Measurements from ENCODE around the gene OR6X1. TPM values are rescaled to one million over a fixed set of nuclear protein-coding genes. Genes with fewer than 3 reads are reported as not detected.

OR6X1 gene
- total and polyA plus RNA-seq, 9 of the 15 experiments (the other 6 are each of a cell fraction or from before 2014, with no cell fraction given): not detected

DNA sequence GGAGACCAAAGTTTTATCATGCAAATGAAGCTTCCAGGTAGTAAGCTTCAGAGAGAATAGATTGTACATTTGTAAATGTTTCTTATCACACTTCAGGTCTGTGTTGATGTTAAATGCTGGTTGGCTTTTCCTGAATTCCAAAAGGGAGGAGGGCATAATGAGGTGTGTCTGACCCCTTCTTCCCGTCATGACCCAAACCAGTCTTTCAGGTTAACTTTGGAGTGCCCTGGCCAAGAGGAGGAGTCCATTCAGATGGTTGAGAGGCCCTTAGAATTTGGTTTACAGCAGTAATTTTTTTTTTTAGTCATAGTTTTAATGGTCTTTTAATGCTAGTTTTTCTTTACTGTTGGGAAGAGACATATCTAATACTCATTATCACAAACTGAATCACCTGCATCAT lies 2.5 kb downstream of the OR6X1 start (continued):
- TF ChIP-seq, protein P1, sequence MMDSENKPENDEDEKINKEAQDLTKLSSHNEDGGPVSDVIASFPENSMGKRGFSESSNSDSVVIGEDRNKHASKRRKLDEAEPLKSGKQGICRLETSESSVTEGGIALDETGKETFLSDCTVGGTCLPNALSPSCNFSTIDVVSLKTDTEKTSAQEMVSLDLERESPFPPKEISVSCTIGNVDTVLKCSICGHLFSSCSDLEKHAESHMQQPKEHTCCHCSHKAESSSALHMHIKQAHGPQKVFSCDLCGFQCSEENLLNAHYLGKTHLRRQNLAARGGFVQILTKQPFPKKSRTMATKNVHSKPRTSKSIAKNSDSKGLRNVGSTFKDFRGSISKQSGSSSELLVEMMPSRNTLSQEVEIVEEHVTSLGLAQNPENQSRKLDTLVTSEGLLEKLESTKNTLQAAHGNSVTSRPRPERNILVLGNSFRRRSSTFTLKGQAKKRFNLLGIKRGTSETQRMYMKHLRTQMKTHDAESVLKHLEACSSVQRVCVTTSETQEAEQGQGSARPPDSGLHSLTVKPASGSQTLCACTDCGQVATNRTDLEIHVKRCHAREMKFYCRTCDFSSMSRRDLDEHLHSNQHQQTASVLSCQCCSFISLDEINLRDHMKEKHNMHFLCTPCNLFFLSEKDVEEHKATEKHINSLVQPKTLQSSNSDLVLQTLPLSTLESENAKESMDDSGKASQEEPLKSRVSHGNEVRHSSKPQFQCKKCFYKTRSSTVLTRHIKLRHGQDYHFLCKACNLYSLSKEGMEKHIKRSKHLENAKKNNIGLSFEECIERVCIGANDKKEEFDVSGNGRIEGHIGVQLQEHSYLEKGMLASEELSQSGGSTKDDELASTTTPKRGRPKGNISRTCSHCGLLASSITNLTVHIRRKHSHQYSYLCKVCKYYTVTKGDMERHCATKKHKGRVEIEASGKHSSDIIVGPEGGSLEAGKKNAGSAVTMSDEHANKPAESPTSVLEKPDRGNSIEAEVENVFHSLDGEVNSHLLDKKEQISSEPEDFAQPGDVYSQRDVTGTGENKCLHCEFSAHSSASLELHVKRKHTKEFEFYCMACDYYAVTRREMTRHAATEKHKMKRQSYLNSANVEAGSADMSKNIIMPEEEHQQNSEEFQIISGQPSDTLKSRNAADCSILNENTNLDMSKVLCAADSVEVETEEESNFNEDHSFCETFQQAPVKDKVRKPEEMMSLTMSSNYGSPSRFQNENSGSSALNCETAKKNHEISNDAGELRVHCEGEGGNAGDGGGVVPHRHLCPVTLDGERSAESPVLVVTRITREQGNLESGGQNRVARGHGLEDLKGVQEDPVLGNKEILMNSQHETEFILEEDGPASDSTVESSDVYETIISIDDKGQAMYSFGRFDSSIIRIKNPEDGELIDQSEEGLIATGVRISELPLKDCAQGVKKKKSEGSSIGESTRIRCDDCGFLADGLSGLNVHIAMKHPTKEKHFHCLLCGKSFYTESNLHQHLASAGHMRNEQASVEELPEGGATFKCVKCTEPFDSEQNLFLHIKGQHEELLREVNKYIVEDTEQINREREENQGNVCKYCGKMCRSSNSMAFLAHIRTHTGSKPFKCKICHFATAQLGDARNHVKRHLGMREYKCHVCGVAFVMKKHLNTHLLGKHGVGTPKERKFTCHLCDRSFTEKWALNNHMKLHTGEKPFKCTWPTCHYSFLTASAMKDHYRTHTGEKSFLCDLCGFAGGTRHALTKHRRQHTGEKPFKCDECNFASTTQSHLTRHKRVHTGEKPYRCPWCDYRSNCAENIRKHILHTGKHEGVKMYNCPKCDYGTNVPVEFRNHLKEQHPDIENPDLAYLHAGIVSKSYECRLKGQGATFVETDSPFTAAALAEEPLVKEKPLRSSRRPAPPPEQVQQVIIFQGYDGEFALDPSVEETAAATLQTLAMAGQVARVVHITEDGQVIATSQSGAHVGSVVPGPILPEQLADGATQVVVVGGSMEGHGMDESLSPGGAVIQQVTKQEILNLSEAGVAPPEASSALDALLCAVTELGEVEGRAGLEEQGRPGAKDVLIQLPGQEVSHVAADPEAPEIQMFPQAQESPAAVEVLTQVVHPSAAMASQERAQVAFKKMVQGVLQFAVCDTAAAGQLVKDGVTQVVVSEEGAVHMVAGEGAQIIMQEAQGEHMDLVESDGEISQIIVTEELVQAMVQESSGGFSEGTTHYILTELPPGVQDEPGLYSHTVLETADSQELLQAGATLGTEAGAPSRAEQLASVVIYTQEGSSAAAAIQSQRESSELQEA (IDR thresholded peaks at IDR 0.05; ENCODE audit: low read depth): no peak
- TF ChIP-seq IFI16 (CRISPR knock-in tag; IDR thresholded peaks at IDR 0.05) (no peak), TAL1 (IDR thresholded peaks at IDR 0.05) (no peak), PHB (CRISPR knock-in tag; IDR thresholded peaks at IDR 0.05) (no peak), SIX5 (IDR thresholded peaks at IDR 0.05; ENCODE audit: borderline replicate concordance in 1 of 2, insufficient read depth in 1 of 2, low read depth in 1 of 2, low read length in 2 of 2) (no peak), ZNF146 (CRISPR knock-in tag; IDR thresholded peaks at IDR 0.05; ENCODE audit: unreplicated experiment) (no peak), NCOA1 (IDR thresholded peaks at IDR 0.05; ENCODE audit: low read depth) (no peak), MTF1 (CRISPR knock-in tag; IDR thresholded peaks at IDR 0.05; ENCODE audit: borderline replicate concordance) (no peak), TCF7L2 (IDR thresholded peaks at IDR 0.05; ENCODE audit: low read depth, low read length) (no peak), MCM3 (IDR thresholded peaks at IDR 0.05) (no peak)
- TF ChIP-seq, protein P2, sequence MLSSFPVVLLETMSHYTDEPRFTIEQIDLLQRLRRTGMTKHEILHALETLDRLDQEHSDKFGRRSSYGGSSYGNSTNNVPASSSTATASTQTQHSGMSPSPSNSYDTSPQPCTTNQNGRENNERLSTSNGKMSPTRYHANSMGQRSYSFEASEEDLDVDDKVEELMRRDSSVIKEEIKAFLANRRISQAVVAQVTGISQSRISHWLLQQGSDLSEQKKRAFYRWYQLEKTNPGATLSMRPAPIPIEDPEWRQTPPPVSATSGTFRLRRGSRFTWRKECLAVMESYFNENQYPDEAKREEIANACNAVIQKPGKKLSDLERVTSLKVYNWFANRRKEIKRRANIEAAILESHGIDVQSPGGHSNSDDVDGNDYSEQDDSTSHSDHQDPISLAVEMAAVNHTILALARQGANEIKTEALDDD (IDR thresholded peaks at IDR 0.05): no peak

Measured in K562 (cell line).